RPMI7951 (cell line): ENCODE data around the gene ARHGEF33. TPM values are rescaled to one million over a fixed set of nuclear protein-coding genes. Genes with fewer than 3 reads are reported as not detected.

Experiments
- DNase-seq: peaks from one replicate; pipeline ENCODE4 v3.0.0-alpha.2; 2012; ENCODE audit warnings: low read depth
- total RNA-seq: library from RNA; depleted of rRNA; stranded (reverse); fragments of >200 nt; shearing (Covaris generic); gene quantifications from 2 replicates; pipeline ENCODE4 v1.2.3, GENCODE V29; 2014; rRNA removed

ARHGEF33 gene
- total RNA-seq, 1 experiment from 2014 or later, result 0.24 TPM

DNA sequence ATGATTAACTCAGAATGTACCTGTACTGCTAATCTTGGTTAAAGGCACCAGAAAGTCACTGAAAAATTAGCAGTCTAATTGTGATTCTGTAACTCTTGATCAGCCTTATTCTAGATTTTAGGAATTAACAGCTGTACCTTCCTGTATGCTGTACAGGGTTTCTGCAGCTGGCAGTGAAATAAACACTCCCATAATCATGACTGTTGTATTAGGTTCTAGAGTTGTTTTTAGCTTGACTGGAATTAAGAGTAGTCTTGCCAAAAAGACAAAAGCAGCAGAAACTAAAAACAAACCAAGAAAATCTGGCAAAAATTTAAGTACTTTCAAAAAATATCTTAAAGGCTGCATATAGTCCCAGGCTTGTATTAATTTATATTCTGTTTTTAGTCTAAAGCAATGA is 127.7 kb downstream of the ARHGEF33 start:
- DNase-seq, result no peak

GRCh38 chr2:39018638-39019037 is 129.0 kb downstream of the ARHGEF33 start:
- no peak for DNase-seq

DNA sequence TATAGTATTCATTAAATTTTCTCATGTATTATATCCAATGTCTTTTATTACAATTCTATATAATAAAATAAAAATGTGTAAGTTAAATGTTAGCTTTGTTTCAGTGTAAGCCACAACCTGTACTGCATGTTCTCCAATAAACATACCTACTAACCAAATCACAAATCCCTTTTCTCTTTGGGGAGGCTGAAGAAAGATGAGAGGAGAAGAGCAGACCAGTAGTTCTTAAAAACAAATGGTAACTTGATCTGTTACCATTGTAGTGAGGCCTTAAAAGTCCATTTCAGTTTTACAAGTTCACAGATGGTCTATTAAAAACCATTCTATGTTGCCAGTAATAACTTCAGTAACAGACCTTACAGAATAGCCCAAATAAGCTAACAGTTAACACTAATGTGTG is 130.7 kb downstream of the ARHGEF33 start:
- no peak for DNase-seq

- no peak for DNase-seq
Measured at GRCh38 chr2:39022642-39023235, 133.1 kb downstream of the ARHGEF33 start.

DNA sequence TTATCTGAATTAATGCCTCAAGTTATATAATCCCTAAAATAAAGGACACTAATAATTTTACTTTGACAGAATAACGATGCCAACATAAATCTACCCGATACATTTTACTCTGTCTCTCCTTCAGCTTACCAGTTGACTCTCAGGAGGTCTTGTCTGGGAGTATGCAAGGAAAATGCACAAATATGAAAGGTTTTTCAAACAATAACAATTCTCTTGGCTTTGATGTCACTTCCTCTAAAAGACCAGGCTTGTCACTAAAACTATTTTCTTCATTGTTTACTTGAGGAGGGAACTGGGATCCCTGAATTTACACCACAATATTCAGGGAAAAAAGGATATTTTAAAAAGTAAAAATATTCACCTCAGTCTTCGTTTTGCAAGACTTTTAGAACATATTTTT is 134.0 kb downstream of the ARHGEF33 start:
- no peak for DNase-seq

GRCh38 chr2:39024833-39025232 is 135.2 kb downstream of the ARHGEF33 start:
- DNase-seq, result peak; percentile 2

Other genes starting within 250 kb of the ARHGEF33 start
- 47.0 and 48.5 TPM in 2 replicates for gene GALM, start 223.8 kb upstream of the ARHGEF33 start, total RNA-seq
- 219 and 249 TPM in 2 replicates for gene SRSF7, start 138.5 kb upstream of the ARHGEF33 start, total RNA-seq
- gene GEMIN6, start 111.7 kb upstream of the ARHGEF33 start, total RNA-seq, result 27.0 and 38.7 TPM in 2 replicates
- 13.5 and 17.3 TPM in 2 replicates for gene DHX57, start 13.9 kb upstream of the ARHGEF33 start, total RNA-seq
- 70.1 and 72.8 TPM in 2 replicates for gene MORN2, start 13.9 kb upstream of the ARHGEF33 start, total RNA-seq
- gene SOS1, start 231.2 kb downstream of the ARHGEF33 start, total RNA-seq, result 11.9 and 17.8 TPM in 2 replicates